ENCODE measurements around the gene HMG20A.
A peak's percentile ranks its signal among the peaks of the same experiment; 100 is the strongest.

The HMG20A gene

GRCh38 chr15:77476995-77477394 is 56.3 kb downstream of the HMG20A start:
- DNase-seq (ENCODE audit: low read depth in 2 of 2), result no peak

DNA sequence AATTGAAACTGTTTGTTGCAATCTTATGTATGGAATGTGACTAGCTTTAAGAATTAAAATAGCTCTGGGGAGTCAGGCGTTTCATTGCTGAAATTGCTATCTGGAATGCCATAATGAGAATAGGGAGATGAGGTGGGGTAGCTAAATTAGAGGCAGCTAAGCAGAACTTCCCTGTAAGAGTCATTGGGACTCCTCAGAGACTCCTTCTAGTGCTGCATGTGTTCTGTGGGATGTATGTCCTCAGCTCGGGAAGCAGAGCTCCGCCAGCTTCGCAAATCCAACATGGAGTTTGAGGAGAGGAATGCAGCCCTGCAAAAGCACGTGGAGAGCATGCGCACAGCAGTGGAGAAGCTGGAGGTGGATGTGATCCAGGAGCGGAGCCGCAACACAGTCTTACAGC is 57.4 kb downstream of the HMG20A start:
- DNase-seq (ENCODE audit: low read depth in 2 of 2), result no peak

- DNase-seq (ENCODE audit: low read depth in 2 of 2), result no peak
Measured at GRCh38 chr15:77479015-77479414, 58.3 kb downstream of the HMG20A start.

DNA sequence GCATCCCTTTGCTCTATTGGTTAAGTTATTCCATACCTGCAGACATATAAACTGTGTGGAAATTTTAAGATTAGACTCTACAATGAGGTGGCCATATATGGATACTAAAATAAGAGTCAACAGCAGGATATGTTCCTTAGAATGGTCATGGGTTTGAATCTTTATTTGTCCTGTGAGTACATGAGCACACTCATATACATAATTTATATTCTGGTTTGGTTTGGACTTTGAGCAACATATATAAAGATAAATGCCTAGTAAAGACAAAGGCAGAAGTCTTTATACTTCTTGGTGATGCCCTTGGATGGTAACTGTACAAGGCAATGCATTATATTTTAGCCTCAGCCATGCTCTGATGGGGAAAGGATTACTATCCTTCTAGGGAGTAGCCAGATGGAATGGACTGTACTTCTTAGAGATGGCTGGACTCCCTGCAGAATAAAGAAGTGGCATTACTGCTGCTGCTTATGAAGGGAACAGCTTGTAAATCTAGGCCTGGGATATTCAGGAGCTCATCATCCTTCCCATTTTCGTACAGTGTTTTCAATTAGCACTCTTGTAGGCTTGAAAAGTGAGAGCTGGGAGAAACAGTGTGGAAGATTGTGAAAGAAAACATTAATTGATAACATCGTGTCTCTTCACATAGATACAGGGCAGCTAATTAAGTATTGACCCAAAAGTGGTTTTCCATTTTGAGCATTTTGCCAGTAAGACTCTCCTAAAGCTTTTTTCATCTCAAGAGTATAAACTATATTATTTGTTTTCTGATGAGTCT is 60.4 kb downstream of the HMG20A start:
- DNase-seq (ENCODE audit: low read depth in 2 of 2), result no peak

GRCh38 chr15:77481670-77482069 is 61.0 kb downstream of the HMG20A start:
- DNase-seq (ENCODE audit: low read depth in 2 of 2), result no peak

GRCh38 chr15:77482570-77482969 is 61.9 kb downstream of the HMG20A start:
- DNase-seq (ENCODE audit: low read depth in 2 of 2), result no peak

DNA sequence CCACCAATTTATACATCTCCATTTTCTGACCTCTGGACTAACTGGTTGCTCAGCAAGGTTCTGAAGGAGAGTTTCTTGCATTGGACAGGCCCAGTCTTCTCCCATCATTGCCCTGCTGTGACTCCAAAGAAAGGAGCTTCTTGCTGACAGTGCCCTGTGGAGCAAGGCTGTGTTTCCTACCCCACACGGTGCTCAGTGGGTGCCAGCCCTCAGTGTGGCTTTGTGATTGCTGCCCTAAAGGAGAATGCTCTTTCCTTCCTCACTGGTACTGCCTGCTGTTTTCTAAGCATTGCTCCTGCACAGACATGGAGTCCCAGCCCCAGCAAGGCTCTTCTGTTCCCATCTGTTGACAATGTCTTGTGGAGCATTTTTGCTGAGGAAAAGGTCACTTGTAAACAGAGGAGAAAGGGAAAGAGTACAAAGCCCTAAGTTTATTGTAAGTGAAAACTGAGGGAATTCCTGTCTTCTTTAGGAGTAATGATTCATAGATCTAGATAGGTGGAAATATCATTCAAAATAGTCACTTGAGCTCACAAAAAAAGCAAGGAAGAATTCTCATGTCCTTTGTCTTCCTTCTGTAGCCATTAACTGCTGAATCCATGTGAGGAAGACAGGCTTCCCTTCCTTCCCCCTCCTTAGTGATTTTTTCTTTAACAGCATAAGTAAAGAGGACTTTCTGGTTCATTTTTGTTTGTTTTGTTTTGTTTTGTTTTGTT is 62.9 kb downstream of the HMG20A start:
- DNase-seq (ENCODE audit: low read depth in 2 of 2), result no peak

DNA sequence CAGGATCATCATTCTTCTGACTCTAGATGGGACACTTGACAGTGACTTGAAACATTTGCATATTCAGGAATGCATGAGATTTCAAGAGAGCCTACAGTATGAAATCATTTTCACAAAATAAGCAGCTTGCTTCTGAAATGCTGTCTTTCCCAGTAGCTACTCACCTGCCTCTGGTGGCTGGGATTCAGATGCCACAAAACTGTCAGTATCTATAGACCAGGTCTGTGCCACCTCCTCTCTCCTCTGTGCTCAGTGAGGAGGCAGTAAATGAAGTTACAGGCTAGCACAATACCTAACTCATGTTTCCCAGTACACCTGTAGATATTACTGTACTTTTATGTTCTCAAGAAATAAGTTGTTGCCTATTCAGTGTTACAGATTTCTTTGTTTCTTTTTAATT is 64.3 kb downstream of the HMG20A start:
- DNase-seq (ENCODE audit: low read depth in 2 of 2), result no peak

DNA sequence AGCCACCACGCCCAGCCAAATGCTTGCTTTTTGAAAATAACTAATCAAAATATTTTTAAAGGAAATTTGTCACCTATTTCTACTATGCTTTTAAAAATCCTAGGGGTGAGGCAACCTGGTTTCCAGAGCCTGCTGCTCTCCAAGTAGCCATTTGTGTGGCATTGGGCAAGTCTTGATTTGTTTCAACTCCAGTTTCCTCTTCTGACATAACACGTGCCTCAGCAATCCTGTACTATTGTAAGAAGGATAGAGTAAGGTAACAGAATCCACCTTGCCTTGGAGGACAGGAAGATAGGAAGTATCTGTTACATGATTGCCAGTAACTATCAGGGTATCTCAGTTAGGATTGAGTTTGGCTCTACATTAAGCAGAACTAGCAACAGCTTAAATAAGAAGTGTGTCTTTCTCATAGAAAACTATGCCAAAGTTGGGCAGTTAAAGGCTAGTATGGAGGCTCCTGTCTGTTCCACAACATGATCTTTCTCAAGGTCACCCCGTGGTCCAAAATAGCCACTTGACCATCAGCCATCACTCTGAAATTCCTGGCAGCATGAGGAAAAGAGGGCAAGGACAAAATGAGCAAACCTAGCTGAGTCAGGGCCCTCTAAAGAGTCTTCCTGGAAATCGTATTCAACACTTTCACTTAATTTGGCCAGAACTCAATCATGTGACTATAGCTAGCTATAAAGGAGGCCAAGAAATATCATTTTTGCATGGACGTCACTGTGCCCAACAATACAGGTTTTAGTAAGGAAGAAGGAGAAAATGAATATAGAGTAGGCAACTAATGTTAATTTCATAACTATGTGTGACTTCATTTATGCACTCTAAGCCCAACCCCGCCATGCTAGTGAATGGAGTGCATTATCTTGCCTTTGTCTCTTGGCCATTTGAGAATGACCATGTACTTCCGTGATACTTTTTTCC is 66.1 kb downstream of the HMG20A start:
- no peak for DNase-seq (ENCODE audit: low read depth in 2 of 2)

GRCh38 chr15:77487469-77487842 is 66.8 kb downstream of the HMG20A start:
- DNase-seq (ENCODE audit: low read depth in 2 of 2), result no peak

DNA sequence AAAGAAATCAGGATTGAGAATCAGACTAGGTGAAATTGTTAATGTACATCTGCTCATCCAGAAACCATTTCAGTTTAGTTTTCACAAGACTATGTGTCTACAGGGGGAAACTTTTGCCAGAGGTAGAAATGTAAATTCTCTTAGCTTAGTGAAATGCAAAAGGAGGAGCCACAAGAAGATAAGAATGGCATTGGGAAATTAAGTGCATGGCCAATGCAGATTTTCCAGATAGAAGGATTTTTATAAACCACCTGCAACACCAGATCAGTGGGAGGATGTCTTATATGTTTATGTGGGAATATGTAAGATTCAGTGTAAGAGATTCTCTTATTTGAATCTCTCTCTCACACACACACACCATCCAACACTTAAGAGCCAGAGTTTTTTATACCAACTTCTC is 67.2 kb downstream of the HMG20A start:
- no peak for DNase-seq (ENCODE audit: low read depth in 2 of 2)

- no peak for DNase-seq (ENCODE audit: low read depth in 2 of 2)
Measured at GRCh38 chr15:77489647-77490046, 69.0 kb downstream of the HMG20A start.

DNA sequence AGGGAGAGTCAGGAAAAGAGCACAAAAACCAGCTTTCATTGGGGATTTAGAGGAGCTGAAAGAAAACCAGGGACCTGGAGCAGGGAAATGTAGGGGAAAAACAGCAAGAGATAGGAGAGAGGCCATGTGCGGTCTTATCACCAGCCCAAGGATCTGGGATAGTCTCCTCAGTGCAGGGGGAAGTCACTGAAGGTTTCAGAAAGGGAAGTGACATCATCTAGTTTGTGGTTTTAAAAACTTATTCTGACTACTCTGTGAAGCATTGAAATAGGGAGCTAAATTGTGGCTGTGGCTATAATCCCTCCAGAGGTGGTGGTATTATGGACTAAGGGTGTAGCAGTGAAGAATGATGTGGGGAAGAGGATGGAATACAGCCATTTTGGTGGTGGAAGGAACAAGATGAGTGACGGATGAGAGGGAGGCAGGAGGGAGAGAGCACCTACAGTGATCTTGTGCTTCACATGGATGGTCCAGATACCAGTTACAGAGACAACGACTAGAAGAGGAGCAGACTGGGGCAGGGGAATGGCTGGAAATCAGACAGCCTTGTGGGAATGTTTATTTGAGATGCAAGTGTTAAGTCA is 72.7 kb downstream of the HMG20A start:
- no peak for DNase-seq (ENCODE audit: low read depth in 2 of 2)

- no peak for DNase-seq (ENCODE audit: low read depth in 2 of 2)
Measured at GRCh38 chr15:77494073-77494867, 73.6 kb downstream of the HMG20A start.

GRCh38 chr15:77494964-77495363 is 74.3 kb downstream of the HMG20A start:
- no peak for DNase-seq (ENCODE audit: low read depth in 2 of 2)

DNA sequence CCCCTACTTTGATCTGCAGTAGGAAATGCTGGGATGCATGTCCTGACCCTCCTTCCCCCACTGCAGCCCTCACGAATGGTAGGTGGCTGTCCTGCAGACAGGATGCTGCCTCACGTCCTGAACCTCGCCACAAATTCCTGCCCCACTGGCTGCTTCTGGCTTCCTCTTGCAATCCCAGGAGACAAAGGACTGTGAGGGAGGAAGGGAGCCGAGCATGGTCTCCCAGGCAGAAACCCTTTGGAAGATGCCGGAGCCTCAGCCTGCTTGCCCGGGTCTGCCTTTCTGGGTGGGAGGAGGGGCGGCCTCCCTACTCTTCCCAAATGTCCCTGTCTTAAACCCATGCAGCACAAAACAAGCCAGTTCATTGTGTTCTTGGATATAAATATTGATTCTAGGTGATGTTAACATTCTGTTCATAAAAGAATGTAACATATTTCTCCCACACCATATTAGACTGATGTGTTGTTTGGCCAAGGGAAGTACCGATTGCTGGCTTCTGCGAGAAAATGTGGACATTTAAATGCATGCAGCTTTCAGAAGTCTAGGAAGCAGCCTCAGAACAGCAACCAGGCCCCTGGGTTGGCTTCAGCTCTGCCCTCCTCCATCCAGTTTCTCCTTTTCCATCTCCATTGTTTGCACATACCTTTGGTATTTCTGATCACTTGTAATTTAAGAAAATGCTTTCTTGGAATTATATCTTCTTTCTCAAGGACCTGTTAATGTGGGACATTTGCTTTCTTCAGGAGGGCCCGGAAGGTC is 75.3 kb downstream of the HMG20A start:
- DNase-seq (ENCODE audit: low read depth in 2 of 2), result no peak

- DNase-seq (ENCODE audit: low read depth in 2 of 2), result peak; percentile 64 to 70
Measured at GRCh38 chr15:77496715-77497109, 76.0 kb downstream of the HMG20A start.

DNA sequence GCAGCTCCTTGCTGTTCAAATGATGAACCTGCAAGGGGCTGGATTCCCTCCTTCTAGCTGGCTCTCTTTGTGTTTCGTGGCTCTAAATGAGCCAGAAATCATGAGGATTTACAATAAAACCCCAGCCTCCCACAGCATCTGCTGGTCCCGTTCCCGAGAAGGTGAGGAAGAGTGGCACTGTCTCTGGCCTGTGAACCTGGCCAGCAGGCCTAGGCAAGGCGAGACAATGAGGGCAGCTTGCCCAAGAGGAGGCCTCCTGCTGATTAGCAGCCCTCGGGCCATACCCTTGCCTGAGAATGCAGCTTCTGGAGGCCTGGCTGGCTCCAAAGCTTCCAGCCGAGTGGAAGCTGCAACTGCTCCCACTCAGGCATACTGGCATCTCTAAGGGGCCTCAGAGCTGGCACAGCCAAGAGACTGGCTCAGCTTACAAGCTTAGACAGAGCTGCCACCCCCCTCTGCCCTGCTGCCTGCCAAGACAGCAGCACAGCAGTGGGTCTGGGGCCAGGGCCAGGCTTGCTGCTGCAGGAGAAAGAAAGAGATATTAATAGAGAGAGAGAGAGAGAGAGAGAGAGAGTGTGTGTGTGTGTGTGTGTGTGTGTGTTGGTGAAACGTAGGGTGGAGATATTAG is 76.5 kb downstream of the HMG20A start:
- DNase-seq (ENCODE audit: low read depth in 2 of 2), result no peak

DNA sequence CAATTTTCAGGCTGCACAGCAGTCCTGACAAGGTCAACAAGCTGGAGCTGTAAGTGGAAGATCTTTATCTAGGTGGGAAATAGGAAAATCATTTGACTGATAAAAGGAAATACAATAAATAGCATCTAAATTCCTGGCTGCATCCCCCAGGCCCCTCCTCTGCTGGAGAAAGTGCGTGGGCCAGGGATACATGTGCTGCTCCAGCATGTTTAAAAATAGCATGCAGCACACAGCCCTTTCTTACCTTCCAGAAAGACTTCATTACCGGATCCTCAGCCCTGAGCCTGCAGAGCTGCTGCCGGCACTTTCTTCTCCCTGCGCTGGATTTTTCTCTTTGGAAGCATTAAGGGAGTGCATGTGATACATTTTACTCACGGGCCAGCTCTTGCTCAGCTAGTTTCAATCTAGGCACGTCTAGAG is 77.3 kb downstream of the HMG20A start:
- DNase-seq (ENCODE audit: low read depth in 2 of 2), result no peak
